NB4 (cell line): ENCODE results near the gene OBP2B.

Experiments used
- POLR2A ChIP-seq: IDR thresholded peaks from 2 replicates; pipeline ENCODE4 v1.6.1; 2011; ENCODE audit warnings: mild to moderate bottlenecking; ENCODE audit not compliant: insufficient read length; ENCODE audit errors: extremely low read depth
- TF ChIP-seq, protein P1 (sequence below): IDR thresholded peaks from one replicate; pipeline ENCODE4 v1.5.1; 2012; ENCODE audit warnings: low read depth, low read length
- TF ChIP-seq, protein P2 (sequence below): IDR thresholded peaks from 2 replicates; pipeline ENCODE4 v1.6.1; 2011; ENCODE audit warnings: low read depth, low read length

DNA sequence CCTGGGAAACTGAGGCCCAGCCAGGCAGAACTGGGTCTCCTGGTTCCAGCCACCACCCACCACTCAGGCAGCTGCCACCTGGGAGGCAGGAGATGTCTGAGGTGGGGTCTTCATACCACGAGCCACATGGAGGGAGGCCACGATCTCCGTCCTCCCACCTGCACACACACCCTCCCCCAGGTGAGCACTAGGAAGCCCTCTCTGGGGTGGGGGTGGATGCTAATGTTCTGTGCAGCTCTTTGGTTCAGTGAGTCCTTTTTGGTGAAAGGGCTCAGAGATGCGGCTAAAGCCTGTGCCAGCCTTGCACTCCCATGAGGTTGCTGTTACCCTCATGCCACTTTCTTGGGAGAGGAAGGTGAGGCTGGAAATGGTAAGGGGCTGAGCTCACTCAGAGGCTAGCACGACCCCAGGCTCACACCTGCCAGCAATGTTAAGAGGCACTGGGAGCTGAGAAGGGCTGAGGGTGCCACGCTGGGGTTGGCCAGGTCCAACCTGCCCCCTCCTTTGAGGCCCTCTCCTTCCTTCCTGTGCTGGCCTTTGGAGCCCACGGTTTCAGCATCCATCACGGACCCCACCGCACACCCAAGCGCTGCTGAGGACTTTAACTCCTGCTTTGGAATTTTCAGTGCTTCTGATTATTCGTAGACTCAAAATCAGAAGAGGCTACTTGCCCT lies 26.6 kb upstream of the OBP2B start:
- no peak for TF ChIP-seq POLR2A
- TF ChIP-seq, protein P1, sequence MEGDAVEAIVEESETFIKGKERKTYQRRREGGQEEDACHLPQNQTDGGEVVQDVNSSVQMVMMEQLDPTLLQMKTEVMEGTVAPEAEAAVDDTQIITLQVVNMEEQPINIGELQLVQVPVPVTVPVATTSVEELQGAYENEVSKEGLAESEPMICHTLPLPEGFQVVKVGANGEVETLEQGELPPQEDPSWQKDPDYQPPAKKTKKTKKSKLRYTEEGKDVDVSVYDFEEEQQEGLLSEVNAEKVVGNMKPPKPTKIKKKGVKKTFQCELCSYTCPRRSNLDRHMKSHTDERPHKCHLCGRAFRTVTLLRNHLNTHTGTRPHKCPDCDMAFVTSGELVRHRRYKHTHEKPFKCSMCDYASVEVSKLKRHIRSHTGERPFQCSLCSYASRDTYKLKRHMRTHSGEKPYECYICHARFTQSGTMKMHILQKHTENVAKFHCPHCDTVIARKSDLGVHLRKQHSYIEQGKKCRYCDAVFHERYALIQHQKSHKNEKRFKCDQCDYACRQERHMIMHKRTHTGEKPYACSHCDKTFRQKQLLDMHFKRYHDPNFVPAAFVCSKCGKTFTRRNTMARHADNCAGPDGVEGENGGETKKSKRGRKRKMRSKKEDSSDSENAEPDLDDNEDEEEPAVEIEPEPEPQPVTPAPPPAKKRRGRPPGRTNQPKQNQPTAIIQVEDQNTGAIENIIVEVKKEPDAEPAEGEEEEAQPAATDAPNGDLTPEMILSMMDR, result no peak
- TF ChIP-seq, protein P2, sequence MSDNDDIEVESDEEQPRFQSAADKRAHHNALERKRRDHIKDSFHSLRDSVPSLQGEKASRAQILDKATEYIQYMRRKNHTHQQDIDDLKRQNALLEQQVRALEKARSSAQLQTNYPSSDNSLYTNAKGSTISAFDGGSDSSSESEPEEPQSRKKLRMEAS, result no peak
